Activated naive CD4-positive, alpha-beta T cell treated with anti-CD3 and anti-CD28 coated beads, Interleukin-2, amount 50 U/mL, for 24 hours (primary cell): ENCODE data around the gene TOMM40L.

ENCODE experiments used
- H3K27ac Mint-ChIP-seq: one replicate; pipeline ENCODE4 v1.8.0; 2021; ENCODE audit warnings: mild to moderate bottlenecking, mixed read lengths
- H3K27me3 Mint-ChIP-seq: one replicate; pipeline ENCODE4 v1.8.0; 2021; ENCODE audit warnings: mixed read lengths
- H3K36me3 Mint-ChIP-seq: one replicate; pipeline ENCODE4 v1.8.0; 2021; ENCODE audit warnings: mixed read lengths
- H3K4me1 Mint-ChIP-seq: one replicate; pipeline ENCODE4 v1.8.0; 2021; ENCODE audit warnings: mixed read lengths
- H3K4me3 Mint-ChIP-seq: one replicate; pipeline ENCODE4 v1.8.0; 2021; ENCODE audit warnings: mild to moderate bottlenecking, mixed read lengths
- H3K9me3 Mint-ChIP-seq: one replicate; pipeline ENCODE4 v1.8.0; 2021; ENCODE audit warnings: mixed read lengths

Gene TOMM40L

DNA sequence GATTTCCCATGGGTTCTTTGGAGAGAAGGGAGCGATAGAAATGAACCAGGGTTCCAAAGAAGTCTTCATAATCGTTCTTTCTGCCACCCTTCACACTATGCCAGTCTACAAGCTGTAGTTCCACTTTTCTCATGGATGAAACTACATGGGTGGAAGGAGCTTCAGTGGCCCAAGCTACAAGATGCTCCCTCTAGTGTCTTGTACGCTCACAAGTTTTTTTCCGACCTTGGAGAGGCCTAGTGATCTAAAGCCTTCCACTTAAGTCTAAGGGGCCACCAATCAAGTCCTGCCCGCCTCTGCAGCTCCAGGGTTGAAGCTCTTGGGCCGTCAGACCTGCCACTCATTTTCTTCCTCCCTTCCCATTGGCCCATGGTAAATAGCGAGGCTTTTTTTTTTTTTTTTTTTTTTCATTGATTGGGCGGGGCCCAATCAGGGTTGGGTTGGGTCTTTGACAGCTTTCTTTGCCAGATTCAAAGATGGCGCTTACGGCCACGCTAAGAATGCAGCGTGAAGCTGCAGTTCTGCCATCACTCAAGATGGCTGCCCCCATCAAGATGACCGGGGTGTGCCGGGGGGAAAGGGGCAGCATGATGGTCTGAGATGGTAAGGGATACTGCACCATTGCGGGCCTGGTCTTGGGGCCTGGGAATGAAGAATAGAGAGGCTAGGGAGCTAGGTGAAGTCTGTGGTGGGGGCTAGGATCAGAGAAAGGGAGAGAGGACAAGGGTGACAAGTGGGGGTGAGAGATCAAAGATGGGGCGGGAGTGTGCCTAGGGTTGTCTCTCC is at the start of gene TOMM40L:
TOMM40L (plus strand) TSS at position 527 of the 786 bp plus-strand sequence. CDS start 430 bp downstream, outside the sequence.
- H3K27me3 Mint-ChIP-seq = no peaks in the 10 kb centered on the region
- peaks cover 5% of the 10 kb centered on the region for H3K36me3 Mint-ChIP-seq
- H3K27ac Mint-ChIP-seq = peak within 1 kb of the TSS; percentile 99
- H3K9me3 Mint-ChIP-seq = no peaks in the 10 kb centered on the region
- H3K4me1 Mint-ChIP-seq = peaks cover 51% of the 10 kb centered on the region
- H3K4me3 Mint-ChIP-seq = peak within 1 kb of the TSS; percentile 99

DNA sequence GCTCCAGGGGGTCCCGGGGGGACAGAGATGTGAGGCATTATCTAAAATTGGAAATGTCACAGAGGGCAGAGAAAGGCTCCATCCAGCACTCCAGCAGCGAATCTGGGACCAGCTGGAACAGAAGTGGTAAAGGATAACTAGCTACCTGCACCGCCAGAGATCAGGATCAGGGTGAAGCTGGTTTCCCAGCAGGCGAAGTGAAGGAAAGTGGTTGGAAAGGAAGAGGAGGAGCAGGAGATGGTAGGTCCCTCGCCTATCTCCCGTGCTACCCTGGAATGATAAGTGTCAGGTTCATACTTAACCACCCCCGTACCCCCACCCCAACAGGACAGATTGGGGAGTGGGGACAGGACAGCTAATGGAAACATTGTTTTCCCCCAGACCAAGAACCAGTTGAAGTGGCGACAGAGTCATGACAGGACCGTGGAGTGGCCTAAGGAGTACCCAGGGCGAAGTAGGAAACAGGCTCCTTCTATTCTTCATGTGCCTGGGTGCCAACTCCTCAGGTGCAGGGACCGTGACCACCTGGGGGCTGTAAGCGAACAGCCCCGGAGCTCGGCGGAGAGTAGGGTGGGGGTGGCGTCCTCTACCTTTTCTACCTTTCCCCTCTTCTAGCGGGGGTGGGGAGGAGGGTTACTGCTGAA is 49.3 kb upstream of the TOMM40L start:
- H3K36me3 Mint-ChIP-seq = peaks cover 14% of the 10 kb centered on the region
- peak overlapping the region; percentile 100 for H3K27ac Mint-ChIP-seq
- peak overlapping the region; percentile 100 for H3K4me3 Mint-ChIP-seq
- no peaks in the 10 kb centered on the region for H3K9me3 Mint-ChIP-seq
- H3K4me1 Mint-ChIP-seq = peaks cover 73% of the 10 kb centered on the region
- H3K27me3 Mint-ChIP-seq = no peaks in the 10 kb centered on the region

DNA sequence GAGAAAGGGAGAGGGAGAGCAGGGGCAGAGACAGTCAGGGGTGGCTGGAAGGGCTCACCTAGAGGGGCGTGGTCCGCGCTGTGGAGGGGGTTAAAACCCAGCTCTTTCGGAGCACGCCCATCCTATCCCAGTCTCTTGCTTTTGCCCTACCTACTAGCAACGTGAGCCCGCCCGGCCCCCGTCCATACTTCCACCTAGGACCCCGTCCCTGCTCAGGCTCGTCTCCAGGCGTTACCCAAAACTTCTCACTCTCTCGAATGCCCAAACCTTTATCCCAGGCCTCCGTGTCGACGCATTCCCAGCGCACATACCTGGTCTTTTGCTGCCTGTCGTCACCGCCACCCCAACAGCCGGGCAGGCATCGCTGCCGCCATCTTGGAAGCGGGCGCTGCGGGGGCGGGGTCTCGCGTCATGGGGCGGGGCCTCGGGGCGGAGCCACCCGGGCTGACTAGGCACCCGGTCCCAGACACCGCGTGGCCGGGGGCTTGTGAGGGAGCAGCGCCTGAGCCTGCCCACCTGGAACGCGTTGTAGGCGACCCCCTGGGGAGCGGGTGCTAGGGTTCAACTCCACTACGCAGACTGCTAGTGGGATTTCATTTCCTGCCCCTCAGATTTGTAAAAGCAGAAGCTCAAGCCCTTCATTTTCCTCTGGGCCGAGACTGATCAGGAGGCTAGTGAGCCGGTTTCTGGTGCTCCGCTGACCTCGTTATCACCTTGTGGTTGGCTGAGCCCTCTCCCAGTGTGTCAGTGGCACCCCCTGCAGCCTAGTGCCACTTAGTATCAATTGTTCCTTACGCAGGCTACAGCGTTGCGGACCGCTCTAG is 48.5 kb upstream of the TOMM40L start, which contains the start of gene B4GALT3:
B4GALT3 (minus strand) TSS at position 396 of the 824 bp plus-strand sequence. CDS start 1,447 bp downstream, outside the sequence.
- Mint-ChIP-seq H3K36me3 (peaks cover 12% of the 10 kb centered on the region), H3K4me1 (peaks cover 76% of the 10 kb centered on the region), H3K27ac (peak within 1 kb of the TSS; percentile 100), H3K9me3 (no peaks in the 10 kb centered on the region), H3K4me3 (peak within 1 kb of the TSS; percentile 100), H3K27me3 (no peaks in the 10 kb centered on the region)

DNA sequence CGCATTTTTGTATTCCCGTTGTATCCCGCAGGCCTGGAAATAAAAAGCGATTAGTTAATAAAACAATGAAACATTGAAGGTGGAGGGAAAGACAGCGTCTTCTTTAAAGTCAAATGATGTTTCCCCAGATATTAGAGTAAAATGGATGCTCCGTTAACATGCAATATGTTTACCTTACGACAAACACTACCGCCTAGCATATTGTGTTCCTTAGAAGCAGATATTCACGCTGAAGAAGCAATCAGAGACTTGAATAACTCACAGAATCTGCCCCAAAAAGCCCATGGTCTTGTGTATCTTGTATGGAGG is 48.0 kb upstream of the TOMM40L start:
- H3K4me1 Mint-ChIP-seq = peaks cover 76% of the 10 kb centered on the region
- peak overlapping the region; percentile 100 for H3K27ac Mint-ChIP-seq
- H3K4me3 Mint-ChIP-seq = peak overlapping the region; percentile 100
- no peaks in the 10 kb centered on the region for H3K27me3 Mint-ChIP-seq
- H3K36me3 Mint-ChIP-seq = peaks cover 9% of the 10 kb centered on the region
- no peaks in the 10 kb centered on the region for H3K9me3 Mint-ChIP-seq

DNA sequence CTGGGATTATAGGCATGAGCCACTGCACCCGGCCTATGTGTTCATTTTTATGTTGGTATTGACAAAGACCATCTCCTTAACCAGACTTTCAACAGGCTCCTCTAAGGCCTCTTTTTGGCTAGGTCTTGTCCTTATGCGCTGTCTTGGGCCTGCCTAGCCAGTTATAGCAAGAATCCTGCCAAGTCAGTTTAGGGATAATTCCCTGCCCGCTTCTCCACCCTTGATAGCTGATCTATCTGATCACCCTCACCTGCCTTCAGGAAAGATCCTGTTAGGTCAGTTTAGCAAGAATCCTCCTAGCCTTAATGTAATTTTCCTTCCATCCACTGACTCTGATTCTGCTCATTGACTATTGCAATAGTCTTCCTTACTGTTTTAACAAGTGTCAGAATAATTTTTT is 46.2 kb upstream of the TOMM40L start:
- H3K4me3 Mint-ChIP-seq = no peak overlapping the region
- H3K4me1 Mint-ChIP-seq = peaks cover 76% of the 10 kb centered on the region
- no peaks in the 10 kb centered on the region for H3K27me3 Mint-ChIP-seq

DNA sequence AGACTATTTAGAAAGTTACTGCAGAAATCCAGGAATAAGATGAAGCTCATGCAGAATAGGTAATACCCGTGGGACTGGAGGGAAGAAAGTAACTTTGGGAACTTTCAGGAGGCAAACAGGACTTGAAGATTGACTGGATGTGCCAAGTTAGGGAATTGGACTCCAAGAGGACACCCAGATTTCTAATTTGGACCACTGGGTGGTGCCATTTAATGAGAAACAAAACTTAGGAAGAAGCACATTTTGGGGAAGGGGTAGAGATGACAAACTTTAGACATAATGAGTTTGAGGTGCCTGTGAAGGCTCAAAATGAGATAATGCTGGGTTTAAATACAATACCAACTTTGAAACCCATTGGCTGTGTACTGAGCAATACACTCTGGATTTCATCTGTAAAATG is 45.2 kb upstream of the TOMM40L start:
- peak overlapping the region; percentile 86 for H3K27ac Mint-ChIP-seq
- no peaks in the 10 kb centered on the region for H3K27me3 Mint-ChIP-seq
- H3K9me3 Mint-ChIP-seq = no peaks in the 10 kb centered on the region
- H3K36me3 Mint-ChIP-seq = peaks cover 1% of the 10 kb centered on the region
- peaks cover 74% of the 10 kb centered on the region for H3K4me1 Mint-ChIP-seq
- peak overlapping the region; percentile 8 for H3K4me3 Mint-ChIP-seq

More for the DNA sequence above, 46.2 kb upstream of the TOMM40L start:
- H3K9me3 Mint-ChIP-seq = no peaks in the 10 kb centered on the region
- H3K36me3 Mint-ChIP-seq = peaks cover 3% of the 10 kb centered on the region
- peak overlapping the region; percentile 30 for H3K27ac Mint-ChIP-seq

DNA sequence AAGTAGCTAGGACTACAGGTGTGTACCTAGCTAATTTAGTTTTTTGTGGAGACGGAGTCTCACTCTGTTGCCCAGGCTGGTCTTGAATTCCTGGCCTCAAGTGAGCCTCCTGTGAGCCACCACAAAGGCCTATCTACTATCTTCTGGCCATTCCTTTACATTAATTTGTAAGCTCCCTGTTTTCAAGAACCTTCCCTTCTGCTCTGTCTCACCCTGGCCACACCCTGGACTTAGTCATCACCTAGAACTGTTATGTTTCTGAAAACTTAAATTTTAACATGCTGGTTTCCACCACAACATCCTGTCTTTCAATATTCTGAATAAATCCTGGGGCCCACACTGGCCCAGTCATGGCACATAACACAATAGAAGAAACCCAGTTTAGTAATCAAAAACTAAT is 43.6 kb upstream of the TOMM40L start:
- Mint-ChIP-seq H3K27ac (peak overlapping the region; percentile 94), H3K4me1 (peaks cover 78% of the 10 kb centered on the region), H3K36me3 (peaks cover under 1% of the 10 kb centered on the region), H3K27me3 (no peaks in the 10 kb centered on the region), H3K9me3 (no peaks in the 10 kb centered on the region), H3K4me3 (peak overlapping the region; percentile 33)

DNA sequence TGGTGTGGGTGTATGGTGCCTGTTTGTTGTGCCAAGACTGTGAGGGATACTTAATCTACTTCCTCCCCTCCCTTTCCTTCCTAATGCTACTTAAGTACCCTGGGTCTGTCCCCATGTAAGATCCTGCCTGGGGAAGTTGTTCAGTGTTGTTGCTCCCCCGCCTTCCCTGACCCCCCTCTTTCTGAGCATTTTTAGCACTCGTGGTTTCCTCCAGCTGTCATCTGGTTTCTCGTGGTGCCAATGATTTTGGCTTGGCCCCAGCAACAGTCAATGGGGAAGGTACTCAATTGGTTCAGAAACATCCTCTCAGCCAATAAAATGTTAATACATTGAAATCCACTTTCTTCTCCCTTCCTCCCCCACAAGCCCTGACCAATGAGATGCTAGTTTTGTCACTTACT is 40.6 kb upstream of the TOMM40L start:
- Mint-ChIP-seq H3K4me1 (peaks cover 77% of the 10 kb centered on the region), H3K27ac (peak overlapping the region; percentile 95), H3K4me3 (peak overlapping the region; percentile 80), H3K27me3 (no peaks in the 10 kb centered on the region), H3K9me3 (no peaks in the 10 kb centered on the region), H3K36me3 (no peaks in the 10 kb centered on the region)

DNA sequence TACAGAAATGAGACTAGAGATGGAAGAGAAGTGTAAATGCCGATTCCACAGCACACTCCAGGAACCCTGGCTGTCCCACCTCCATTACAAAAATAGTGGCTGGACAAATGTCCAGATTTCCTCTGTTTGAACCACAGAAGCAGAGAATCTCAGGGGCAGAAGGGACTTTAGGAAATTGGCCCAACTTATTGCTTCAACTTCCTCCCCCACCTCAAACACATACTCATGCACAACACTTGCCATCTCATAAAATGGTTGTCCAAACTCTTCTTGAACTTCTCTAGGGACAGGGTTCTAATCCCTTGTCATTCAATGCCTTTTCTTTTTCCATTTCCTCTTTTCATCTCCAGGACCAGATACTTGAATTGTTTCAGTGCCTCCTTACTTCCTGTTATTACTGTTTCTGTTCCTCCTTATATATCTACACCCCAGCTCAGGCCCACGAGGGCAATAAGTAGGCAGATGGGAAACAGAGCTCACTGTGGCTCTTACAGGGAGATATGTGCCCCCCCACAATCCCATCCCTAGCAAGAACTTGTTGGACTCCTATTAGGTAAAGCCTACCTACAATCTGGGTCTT is 40.0 kb upstream of the TOMM40L start:
- H3K36me3 Mint-ChIP-seq = no peaks in the 10 kb centered on the region
- H3K4me3 Mint-ChIP-seq = peak overlapping the region; percentile 80
- H3K9me3 Mint-ChIP-seq = no peaks in the 10 kb centered on the region
- peaks cover 72% of the 10 kb centered on the region for H3K4me1 Mint-ChIP-seq
- no peaks in the 10 kb centered on the region for H3K27me3 Mint-ChIP-seq
- peak overlapping the region; percentile 95 for H3K27ac Mint-ChIP-seq

DNA sequence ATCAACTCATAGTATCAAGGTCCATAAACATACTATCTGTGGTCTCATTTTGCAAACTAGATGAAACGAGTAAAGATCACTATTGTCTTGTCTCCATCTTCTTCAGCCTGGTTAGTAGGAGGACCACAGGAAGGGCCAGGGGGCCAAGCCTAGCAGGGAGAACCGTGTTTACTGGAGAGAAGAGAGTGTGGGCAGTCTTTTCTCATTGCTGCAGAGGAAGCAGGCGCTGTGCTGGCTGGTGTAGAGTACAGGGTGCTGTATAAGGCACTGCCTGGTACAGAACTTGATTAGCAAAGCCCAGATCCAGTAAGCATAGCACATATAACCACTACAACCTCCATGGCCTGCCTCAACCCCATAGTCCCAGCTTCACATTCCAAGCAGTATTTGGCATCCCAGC is 38.5 kb upstream of the TOMM40L start:
- no peaks in the 10 kb centered on the region for H3K36me3 Mint-ChIP-seq
- H3K9me3 Mint-ChIP-seq = no peaks in the 10 kb centered on the region
- no peaks in the 10 kb centered on the region for H3K27me3 Mint-ChIP-seq
- H3K27ac Mint-ChIP-seq = peak overlapping the region; percentile 95
- H3K4me1 Mint-ChIP-seq = peaks cover 69% of the 10 kb centered on the region
- H3K4me3 Mint-ChIP-seq = no peak overlapping the region

DNA sequence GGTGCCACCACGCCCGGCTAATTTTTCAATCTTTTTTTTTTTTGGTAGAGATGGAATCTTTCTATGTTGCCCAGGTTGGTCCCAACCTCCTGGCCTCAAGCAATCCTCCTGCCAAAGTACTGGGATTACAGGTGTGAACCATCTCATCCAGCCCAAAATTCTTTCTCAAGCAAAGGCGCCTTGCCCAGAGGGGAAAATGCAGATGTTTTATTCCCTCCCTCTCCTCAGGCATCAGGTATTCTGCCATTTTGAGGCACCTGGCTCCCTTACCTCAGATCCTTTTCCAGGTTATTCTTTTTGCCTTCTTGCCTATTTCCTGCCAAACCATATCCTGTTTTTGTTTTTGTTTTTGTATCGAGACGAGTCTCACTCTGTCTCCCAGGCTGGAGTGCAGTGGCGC is 37.5 kb upstream of the TOMM40L start:
- peak overlapping the region; percentile 17 for H3K4me3 Mint-ChIP-seq
- H3K4me1 Mint-ChIP-seq = peaks cover 68% of the 10 kb centered on the region
- no peaks in the 10 kb centered on the region for H3K9me3 Mint-ChIP-seq
- no peaks in the 10 kb centered on the region for H3K36me3 Mint-ChIP-seq
- H3K27me3 Mint-ChIP-seq = no peaks in the 10 kb centered on the region
- peak overlapping the region; percentile 91 for H3K27ac Mint-ChIP-seq

DNA sequence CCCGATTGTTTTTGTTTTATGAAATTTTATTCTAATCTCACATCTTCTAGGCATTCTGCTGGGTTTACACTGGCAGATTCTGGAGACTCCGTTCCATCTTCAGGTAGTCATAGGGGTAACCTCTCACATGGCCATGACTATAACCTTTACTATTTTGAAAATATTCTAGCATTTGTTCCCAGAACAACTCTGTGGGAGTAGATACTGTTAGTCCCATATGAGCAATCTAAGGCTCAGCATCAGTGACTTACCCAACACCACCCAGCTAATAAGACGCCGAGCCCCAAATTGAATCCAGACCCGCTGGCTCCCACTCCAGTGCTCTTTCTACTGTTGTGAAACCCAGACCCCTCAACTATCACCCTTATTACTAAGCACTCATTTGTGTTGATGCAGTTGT is 36.8 kb upstream of the TOMM40L start:
- Mint-ChIP-seq H3K9me3 (no peaks in the 10 kb centered on the region), H3K27ac (peak overlapping the region; percentile 83), H3K36me3 (no peaks in the 10 kb centered on the region), H3K4me1 (peaks cover 63% of the 10 kb centered on the region), H3K27me3 (no peaks in the 10 kb centered on the region), H3K4me3 (no peak overlapping the region)

DNA sequence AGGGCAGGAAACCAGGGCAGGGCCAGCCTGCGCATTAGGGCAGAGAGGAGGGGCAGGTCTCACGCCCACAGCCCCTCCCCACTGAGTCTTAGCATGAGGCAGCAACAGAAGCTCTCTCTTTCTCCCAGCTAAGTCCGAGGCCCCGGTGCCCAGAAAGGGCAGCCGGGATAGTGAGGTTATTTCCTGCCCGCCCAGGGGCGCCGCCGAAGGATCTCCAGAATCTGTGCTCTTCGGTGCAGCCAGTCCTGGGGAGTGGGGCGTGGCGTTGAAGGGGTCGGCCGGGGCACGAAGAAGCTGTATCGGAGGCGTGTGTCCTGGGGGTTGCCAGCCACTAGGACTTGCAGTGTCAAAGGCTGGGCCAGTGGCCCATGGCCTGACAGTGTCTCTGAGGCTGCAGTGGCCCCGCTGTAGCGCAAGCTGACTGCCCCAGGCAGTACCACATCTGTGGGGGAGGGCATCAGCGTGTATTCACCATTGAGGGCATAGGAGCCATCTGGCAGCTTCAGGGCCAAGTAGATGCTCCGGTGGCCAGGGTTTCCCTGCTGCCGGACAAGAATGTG is 34.8 kb upstream of the TOMM40L start:
- H3K27me3 Mint-ChIP-seq = no peaks in the 10 kb centered on the region
- H3K36me3 Mint-ChIP-seq = no peaks in the 10 kb centered on the region
- H3K27ac Mint-ChIP-seq = no peak overlapping the region
- H3K4me3 Mint-ChIP-seq = no peak overlapping the region
- no peaks in the 10 kb centered on the region for H3K9me3 Mint-ChIP-seq
- peaks cover 61% of the 10 kb centered on the region for H3K4me1 Mint-ChIP-seq

DNA sequence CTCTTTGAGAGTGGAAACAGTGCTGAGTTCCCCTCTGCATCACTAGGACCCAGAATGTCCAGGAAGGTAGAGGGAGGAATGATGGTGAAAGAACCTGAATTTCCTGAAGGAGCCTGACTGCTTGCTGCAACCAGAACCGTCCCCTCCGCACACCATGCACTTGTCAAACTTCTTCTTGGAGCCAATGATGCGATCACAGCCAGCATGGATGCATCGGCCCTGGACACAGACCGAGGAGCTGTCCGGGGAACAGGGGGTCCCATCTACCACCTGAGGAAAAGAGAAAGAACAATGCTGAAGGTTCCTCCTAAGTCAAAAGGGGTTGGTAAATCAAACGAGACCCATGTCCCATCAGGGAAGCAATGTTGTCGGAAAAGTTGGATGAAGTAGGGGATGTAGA is 33.9 kb upstream of the TOMM40L start:
- no peaks in the 10 kb centered on the region for H3K9me3 Mint-ChIP-seq
- no peaks in the 10 kb centered on the region for H3K36me3 Mint-ChIP-seq
- H3K27ac Mint-ChIP-seq = no peak overlapping the region
- H3K4me3 Mint-ChIP-seq = no peak overlapping the region
- H3K27me3 Mint-ChIP-seq = no peaks in the 10 kb centered on the region
- H3K4me1 Mint-ChIP-seq = peaks cover 54% of the 10 kb centered on the region
